ENCODE measurements around the gene SPAG8.

- TF ChIP-seq, protein P1, sequence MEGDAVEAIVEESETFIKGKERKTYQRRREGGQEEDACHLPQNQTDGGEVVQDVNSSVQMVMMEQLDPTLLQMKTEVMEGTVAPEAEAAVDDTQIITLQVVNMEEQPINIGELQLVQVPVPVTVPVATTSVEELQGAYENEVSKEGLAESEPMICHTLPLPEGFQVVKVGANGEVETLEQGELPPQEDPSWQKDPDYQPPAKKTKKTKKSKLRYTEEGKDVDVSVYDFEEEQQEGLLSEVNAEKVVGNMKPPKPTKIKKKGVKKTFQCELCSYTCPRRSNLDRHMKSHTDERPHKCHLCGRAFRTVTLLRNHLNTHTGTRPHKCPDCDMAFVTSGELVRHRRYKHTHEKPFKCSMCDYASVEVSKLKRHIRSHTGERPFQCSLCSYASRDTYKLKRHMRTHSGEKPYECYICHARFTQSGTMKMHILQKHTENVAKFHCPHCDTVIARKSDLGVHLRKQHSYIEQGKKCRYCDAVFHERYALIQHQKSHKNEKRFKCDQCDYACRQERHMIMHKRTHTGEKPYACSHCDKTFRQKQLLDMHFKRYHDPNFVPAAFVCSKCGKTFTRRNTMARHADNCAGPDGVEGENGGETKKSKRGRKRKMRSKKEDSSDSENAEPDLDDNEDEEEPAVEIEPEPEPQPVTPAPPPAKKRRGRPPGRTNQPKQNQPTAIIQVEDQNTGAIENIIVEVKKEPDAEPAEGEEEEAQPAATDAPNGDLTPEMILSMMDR (conservative IDR thresholded peaks at IDR 0.05; ENCODE audit: low read length) = no peak
- TF ChIP-seq EZH2phosphoT487 (IDR thresholded peaks at IDR 0.05; ENCODE audit: borderline replicate concordance, low read depth, low read length) = no peak
Measured at GRCh38 chr9:35829084-35829763, 17.2 kb upstream of the SPAG8 start, which contains the start of gene TMEM8B.
